Measurements from ENCODE around the gene APOBEC3H. TPM values are rescaled to one million over a fixed set of nuclear protein-coding genes. Genes with fewer than 3 reads are reported as not detected.

The APOBEC3H gene
- total RNA-seq, 1 donor from 2014 or later = 0.84 TPM

- no peaks in the 10 kb centered on the region for H3K9me3 ChIP-seq
- H3K27me3 ChIP-seq = no peaks in the 10 kb centered on the region
- H3K4me3 ChIP-seq = no peak overlapping the region
- intact Hi-C loops (cut with DNase I) = no loop called here
- TF ChIP-seq, protein P1, sequence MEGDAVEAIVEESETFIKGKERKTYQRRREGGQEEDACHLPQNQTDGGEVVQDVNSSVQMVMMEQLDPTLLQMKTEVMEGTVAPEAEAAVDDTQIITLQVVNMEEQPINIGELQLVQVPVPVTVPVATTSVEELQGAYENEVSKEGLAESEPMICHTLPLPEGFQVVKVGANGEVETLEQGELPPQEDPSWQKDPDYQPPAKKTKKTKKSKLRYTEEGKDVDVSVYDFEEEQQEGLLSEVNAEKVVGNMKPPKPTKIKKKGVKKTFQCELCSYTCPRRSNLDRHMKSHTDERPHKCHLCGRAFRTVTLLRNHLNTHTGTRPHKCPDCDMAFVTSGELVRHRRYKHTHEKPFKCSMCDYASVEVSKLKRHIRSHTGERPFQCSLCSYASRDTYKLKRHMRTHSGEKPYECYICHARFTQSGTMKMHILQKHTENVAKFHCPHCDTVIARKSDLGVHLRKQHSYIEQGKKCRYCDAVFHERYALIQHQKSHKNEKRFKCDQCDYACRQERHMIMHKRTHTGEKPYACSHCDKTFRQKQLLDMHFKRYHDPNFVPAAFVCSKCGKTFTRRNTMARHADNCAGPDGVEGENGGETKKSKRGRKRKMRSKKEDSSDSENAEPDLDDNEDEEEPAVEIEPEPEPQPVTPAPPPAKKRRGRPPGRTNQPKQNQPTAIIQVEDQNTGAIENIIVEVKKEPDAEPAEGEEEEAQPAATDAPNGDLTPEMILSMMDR (IDR thresholded peaks at IDR 0.05) = peak; percentile 30
- peaks cover 25% of the 10 kb centered on the region for H3K36me3 ChIP-seq
- peaks cover 10% of the 10 kb centered on the region for H3K4me1 ChIP-seq
- H3K27ac ChIP-seq = no peak overlapping the region
- ATAC-seq (peak; percentile 43), DNase-seq (no peak)
These were observed 38.2 kb downstream of the APOBEC3H start for GRCh38 chr22:39135092-39135896.

- H3K27me3 ChIP-seq = no peaks in the 10 kb centered on the region
- DNase-seq = no peak
- TF ChIP-seq, protein P1 (IDR thresholded peaks at IDR 0.05) = no peak
- peaks cover 6% of the 10 kb centered on the region for H3K4me1 ChIP-seq
- no peaks in the 10 kb centered on the region for H3K9me3 ChIP-seq
- H3K36me3 ChIP-seq = peaks cover 25% of the 10 kb centered on the region
- intact Hi-C loops (cut with DNase I) = no loop called here
- no peak for ATAC-seq
- H3K27ac ChIP-seq = no peak overlapping the region
- H3K4me3 ChIP-seq = no peak overlapping the region
These were observed 39.3 kb downstream of the APOBEC3H start for GRCh38 chr22:39136317-39136716.

DNA sequence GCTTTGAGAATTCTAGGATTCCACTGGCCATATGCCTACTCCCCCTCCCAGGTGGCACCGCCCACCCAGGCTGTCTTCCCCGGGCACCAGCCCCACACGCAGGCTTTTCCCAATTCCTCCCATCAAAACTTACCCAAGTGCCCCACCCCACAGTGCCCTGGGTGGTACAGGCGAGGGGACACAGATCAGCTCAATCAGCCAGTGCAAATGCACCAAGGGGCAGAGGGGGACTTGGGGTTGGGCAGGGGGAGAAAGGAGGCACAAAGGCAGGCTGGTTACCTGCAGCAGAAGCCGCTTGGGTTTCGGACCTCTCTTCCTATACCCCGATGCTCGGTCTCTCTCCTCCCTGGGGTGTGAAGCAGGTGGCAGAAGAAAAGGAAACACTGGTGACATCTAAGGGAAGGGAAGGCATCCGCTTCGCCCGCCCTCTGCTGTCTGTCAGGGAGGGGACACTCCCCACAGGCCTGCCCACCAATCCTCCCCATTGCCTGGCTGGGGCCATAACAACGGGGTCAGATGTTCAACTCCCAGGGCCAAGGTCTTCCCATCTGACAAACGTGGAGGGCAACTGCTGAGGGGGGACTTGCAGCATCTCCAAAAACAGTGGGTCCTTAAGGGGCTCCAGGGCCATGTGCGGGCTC is 41.4 kb downstream of the APOBEC3H start:
- Histone ChIP-seq H3K9me3 (no peaks in the 10 kb centered on the region), H3K4me1 (no peaks in the 10 kb centered on the region), H3K27ac (no peak overlapping the region), H3K27me3 (no peaks in the 10 kb centered on the region), H3K4me3 (no peak overlapping the region), H3K36me3 (peaks cover 9% of the 10 kb centered on the region)
- TF ChIP-seq, protein P1 (IDR thresholded peaks at IDR 0.05) = no peak
- DNase-seq (no peak), ATAC-seq (no peak)
- intact Hi-C loops (cut with DNase I) = no loop called here

DNA sequence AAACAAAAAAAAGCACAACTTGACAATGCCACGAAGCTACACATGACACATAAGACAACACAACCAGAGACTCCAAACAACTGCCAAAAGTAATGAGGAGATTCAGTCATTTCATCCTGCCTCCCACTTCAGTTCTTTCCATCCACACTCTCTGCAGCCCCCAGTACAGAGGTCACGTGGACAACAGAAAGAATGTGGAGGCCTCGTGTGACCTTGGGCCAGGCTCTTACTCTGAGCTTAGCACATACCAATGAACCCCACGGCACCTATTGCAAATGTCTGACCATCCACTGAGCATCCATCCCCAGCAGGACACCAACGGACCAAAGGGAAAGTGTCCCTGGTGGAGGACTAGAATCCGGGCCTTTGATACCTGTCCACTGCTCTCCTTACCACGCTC is 42.9 kb downstream of the APOBEC3H start:
- H3K36me3 ChIP-seq = no peaks in the 10 kb centered on the region
- no peak overlapping the region for H3K4me3 ChIP-seq
- TF ChIP-seq, protein P1 (IDR thresholded peaks at IDR 0.05) = no peak
- no peak overlapping the region for H3K27ac ChIP-seq
- no peaks in the 10 kb centered on the region for H3K27me3 ChIP-seq
- no peak for ATAC-seq
- peaks cover 13% of the 10 kb centered on the region for H3K4me1 ChIP-seq
- intact Hi-C loops (cut with DNase I) = no loop called here
- H3K9me3 ChIP-seq = no peaks in the 10 kb centered on the region
- DNase-seq = no peak

DNA sequence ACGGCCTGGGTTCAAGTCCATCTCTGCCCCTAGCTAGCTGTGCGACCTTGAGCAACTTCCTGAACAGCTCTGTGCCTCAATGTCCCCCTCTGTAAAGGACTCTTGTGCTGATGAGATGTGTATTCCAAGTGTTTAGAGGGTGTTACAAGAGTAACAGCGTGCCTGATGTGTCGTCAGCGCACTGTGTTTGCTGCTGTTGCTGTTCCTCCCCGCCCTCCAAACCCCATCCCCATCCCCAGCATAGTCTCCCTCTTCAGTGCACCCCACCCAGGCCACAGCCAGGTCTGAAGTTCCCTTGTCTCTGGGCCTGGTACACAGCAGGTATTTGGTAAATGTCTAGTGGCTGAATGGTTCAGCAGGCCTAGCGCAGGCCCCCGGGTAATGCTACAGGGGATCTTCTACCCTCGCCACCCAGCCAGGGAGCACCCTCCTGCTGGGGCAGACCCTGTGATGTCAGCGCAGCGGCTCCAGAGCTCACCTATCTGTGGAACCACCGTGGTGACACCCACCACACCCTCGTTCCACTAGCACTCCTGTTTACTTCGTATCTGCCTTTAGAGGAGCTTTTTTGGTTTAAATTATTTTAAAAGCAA is 45.1 kb downstream of the APOBEC3H start:
- Histone ChIP-seq H3K4me3 (no peak overlapping the region), H3K27ac (no peak overlapping the region), H3K27me3 (no peaks in the 10 kb centered on the region), H3K36me3 (no peaks in the 10 kb centered on the region), H3K9me3 (no peaks in the 10 kb centered on the region), H3K4me1 (peaks cover 25% of the 10 kb centered on the region)
- no peak for DNase-seq
- intact Hi-C loops (cut with DNase I) = no loop called here
- TF ChIP-seq, protein P1 (IDR thresholded peaks at IDR 0.05) = no peak
- ATAC-seq = no peak
